Stimulated activated CD4-positive, alpha-beta T cell treated with anti-CD3 and anti-CD28 coated beads, Interleukin-12 subunit alpha, Interleukin-12 subunit beta, amount 100 ng/mL, for 24 hours (primary cell): ENCODE data around the gene S100A10.

Experiments used
- DNase-seq, 2 experiments: peaks; one replicate each; pipeline ENCODE4 v3.0.0-alpha.2; 2020; ENCODE audit warnings: low read depth in 2 of 2

Gene S100A10, protein sequence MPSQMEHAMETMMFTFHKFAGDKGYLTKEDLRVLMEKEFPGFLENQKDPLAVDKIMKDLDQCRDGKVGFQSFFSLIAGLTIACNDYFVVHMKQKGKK

DNA sequence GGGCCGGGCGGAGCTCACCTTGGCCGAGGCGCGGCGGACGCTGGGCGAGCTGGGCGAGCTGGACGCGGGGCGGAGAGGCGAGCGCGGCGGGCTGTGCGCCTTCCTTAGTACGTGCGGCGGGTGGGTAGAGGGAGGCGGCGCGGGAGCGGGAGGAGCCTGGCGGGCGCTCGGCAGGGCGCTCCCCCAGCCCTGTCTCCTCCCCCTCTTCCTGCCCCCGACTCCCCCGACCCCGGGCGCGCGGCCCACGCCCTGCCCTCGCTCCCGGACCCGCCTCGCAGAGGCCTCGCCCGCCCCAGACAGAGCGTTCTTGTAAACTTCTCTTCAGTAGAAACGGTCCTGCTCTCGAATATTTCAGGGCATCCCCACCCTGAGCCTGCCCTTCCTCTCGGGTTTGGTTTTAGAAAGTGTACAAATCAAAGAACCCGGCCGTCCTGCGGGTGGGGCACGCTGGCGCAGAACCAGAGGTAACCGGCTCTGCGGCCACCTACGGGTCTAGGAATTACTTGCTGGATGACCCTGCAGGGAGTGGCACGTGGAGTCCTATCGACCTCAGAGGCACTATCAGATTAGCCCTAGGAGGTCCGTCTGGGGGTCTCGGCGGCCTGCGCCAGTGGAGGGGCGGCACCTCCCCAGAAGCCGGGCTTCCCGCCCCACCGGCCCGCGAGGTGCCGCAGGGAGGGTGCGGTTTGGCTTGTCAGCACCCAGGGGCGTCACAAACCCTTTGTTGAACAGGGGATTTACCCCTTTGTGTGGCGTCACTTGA lies at the start of gene S100A10:
S100A10 (minus strand) TSS at position 126 of the 763 bp plus-strand sequence. CDS start 7,629 bp downstream, outside the sequence.
- peak; percentile 35 to 58 for DNase-seq

DNA sequence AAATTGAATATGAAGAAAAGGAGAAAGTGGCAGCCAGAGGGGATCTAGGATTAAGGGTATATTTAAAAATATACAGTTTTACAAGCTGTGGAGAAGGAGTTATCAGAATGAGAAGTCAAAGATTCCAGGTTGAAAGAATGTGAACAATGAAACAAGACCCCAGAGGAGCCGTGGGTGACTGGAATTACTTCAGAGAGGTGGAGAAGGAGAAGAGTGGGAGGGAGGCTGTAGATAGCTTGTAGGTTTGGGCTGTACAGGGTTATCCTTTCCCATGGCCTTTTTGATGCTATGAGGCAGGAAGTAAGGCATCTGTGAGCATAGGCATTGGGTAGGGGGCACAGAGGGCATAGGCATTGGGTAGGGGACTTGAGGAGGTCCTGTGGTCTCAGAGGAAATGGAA lies 48.4 kb upstream of the S100A10 start:
- DNase-seq: no peak

DNA sequence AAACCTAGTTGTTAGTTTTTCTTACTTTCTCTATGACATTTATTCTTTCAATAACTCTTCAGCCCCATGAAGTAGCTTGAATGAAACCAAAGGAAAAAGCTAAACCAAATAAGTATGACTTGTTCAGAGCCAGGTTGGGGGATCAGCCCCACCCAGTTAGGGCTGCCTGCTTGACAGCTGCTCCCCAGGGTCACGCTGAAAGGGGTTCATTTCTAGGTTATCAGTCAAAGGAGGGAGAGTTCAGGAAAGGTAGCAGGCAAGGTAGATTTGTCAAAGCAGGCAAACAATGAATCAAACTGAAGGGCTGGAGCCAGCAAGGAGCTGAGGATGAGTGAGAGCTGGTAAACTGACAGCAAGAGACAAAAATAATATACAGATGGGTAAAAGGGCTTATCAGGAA lies 46.2 kb upstream of the S100A10 start:
- DNase-seq: no peak

DNA sequence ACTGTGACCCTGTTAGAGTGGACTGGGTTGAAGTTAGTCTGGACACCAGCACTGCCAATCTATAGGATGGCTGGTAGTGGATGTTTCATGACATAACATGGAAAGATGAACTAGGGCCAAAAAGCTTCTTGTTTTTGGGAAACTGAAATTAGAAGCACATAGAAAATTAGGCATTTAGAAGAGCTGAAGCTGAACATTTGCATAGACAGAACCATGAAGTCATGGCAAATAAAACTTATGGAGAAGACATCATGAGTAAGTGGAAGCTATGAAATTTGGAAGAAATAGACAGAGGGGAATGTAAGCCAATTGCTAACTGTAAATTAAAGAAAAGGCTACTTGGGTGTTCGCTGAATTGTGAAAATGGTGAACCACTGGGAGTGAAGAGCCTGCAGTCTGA lies 45.8 kb upstream of the S100A10 start:
- no peak for DNase-seq

DNA sequence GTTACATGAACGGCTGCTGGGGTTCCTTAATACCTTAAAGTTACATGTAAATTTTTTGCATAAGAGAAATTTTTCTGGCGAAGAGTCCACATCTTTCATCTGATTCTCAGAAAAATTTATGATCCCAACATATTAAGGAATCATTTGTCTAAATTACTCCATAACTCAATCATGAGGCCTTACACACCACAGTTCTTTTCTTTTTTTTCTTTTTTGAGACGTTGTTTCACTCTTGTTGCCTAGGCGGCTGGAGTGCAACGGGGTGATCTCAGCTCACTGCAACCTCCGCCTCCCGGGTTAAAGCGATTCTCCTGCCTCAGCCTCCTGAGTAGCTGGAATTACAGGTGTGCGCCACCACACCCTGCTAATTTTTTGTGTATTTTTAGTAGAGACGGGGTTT lies 45.2 kb upstream of the S100A10 start:
- no peak for DNase-seq

DNA sequence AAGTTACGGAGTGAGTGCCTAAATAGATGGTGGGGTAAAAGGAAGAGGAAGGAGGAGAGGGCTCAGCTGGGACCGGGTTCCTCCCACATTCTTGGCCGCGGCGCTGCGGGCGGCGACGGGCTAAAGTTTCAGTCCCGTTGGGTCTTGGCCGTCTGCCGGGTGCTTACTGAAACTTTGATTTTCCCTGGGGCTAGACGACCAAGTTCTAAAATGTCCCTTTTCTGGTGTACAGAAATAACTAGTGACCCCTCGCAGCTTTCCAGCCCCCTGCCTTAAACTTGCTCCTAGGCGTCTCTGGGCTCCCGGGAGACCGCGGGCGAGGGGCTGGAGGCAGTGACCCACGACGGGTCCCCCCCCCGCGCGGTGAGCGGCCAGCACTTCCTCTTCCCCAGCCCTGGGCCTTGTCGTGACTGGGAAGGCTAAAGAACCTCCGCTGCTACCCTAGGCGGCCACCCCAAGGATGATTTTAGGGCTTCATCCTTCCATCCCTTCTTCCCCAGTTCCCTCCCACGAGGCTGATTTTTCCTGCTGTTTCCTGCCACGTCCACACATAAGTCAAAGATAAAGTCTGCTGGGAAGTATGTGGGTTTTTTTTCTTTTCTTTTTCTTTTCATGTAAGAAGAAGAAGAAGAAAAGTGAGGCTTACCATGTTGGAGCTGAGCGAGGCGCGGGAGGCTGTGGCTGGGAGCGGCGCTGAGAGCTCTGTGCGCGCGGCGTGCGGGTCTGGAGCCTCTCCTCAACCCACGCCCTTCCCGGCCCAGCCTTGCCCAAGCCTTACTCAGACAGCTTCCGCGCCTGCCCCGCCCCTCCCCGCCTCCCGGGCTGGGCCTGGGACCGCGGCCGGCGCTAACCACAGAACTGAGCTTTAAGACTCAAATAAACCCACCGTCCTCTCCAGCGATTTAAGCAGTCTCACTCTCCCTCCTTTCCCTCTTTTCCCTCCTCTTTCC lies 42.9 kb upstream of the S100A10 start, which contains the start of gene S100A11:
S100A11 (minus strand) TSS at position 738 of the 950 bp plus-strand sequence; CDS start at position 649, 89 bp downstream.
- DNase-seq: peak; percentile 61 to 83

DNA sequence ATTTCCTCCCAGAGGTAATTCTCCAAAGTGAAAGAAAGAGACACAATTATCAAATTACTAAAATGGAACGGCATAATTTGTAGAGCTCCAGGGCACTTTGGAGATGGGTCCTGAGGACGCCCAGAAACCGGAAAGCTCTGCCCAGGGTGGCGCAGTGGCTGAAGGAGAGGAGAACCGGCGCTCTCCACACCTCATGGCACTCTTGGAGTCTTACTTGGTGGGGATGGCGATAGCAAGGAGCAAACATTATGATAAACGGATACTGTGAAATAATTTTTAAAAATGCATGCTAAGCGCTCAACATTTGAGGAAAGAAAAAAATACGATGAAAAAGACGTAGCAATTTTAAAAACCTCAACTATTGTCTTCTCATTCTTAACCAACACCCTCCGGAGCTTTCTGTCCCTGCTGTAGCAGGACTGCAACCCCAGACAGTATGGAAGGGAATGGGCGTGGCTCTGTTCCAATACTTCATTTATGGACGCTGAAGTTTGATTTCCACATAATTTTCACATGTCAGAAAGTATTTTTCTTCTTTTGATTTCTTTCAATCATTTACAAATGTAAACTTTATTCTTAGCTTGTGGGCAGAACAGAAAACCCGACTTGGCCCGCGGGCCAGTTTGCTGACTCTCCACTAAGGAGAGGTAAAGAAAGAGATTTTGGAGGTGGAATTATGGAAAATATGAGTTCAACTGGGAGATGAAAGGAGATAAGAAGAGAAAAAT lies 42.0 kb upstream of the S100A10 start:
- DNase-seq: no peak

DNA sequence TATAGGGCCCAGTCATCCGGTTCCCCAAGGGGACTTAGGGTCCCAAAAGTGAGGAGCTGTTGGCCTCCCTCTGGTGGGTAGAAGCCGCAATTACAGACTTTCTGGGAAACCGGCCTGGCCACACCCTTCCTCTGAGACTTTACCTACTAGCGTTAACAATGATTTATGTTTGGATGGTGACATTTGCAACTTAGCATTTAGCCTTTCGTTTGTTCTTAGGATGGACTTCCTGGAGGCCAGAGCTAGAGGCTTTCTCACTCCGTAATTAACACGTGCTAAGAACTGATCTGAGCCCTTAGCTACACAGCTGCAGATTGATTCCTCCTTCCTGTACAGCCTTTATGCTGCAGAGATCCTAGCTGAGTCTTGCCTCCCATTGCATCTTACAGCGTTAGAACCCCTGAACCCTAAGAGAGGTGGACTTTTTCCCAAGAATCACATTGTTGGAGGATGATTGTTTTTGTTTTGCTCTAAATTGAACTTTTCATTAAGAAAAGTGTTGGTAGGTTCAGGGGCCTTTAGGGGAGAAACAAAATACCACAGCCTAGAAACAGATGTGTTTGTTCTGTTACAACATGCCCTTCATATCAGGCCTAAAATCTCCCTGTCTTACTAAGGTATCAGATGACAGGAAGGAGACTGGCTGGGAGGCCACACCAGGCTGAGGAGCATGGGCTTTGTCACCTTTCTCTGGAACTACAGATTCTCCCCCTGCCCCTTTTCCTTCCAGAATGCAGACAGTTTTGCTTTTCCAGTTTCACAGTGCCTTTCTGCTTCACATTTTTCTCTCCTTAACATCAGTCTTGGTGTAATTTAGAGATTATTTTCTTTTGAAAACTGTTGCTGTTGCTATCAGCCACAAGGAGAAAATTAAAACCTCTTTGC lies 41.2 kb upstream of the S100A10 start:
- DNase-seq: peak; percentile 41 to 60

DNA sequence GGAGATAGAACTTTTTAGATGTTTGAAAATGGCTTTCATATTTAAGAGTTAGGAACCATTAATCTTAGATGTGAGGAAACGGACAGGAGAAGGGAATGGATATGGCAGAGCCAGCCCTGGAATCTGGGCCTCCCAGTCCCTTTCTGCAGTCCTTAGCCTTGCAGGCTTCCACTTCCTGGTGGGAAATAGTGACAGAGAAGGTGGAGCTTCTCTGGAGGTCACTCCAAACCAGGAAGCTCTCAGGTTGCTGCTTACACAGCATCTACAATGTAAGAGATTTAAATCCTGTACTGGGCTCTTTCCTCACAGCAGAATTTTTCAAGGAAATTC lies 40.6 kb upstream of the S100A10 start:
- DNase-seq: no peak

DNA sequence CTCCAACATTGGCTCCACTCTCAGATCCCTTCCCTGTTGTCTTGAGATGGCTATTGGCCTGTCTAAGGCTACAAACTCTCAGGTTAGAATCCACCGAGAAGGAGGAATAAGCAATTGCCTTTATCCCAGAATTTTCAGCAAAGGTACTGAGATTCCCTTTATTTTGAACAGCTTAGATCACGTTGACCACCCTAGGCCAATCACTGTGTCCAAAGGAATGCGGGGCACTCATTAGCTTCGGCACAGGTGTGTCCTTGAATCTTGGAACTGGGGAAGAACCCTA lies 36.2 kb upstream of the S100A10 start:
- no peak for DNase-seq

DNA sequence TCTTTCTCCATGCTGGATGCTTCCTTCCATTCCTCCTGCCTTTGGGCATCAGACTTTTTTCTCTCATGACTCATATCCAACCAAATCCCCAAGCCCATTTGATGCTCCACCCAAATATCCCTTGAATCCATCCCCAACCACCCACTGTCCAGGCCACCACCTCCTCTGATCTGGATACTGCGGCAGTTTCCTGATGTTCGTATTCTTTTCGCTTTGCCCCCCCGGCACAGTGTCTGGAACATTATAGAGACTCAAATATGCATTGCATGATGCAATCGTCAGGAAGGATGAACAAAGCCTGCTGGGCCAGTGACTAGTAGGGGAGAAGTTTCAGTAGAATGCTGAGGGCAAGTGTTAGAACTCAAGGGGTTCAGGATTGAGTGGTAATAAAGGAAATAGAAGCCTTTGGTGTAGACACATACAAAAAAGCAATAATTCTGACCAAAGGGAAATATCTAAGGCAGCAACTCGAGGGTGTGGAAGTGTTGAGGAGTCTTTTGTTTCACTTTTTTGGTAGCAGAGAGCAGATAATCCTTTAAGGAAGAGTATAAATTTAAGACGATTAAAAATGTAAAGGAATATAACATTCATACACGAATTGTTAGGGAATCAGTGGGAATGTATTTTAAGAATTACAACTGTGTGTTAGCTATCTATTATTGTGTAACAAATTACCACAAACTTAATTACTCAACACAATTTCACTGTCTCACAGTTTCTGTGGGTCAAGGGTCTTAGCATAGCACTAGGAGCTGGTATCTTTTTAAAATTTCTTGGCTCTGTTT lies 35.7 kb upstream of the S100A10 start:
- DNase-seq: no peak

DNA sequence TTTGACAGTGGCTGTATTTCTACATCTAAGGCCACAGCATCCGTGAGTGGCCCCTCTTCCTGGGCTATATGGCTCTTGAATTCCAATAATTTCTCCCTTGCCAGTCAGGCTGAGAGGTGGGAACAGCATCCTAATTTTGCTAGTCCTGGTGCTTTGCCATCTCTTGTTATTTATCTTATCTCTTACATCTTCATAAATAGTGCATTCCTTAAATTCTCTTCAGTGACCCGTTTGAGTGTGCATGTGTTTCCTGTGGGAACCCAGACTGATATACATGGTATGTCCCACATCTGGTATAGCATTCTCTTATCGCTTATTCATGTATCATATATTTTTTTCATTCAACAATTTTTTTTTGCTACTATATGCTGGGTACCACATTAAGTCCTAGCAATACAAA lies 33.2 kb upstream of the S100A10 start:
- no peak for DNase-seq

DNA sequence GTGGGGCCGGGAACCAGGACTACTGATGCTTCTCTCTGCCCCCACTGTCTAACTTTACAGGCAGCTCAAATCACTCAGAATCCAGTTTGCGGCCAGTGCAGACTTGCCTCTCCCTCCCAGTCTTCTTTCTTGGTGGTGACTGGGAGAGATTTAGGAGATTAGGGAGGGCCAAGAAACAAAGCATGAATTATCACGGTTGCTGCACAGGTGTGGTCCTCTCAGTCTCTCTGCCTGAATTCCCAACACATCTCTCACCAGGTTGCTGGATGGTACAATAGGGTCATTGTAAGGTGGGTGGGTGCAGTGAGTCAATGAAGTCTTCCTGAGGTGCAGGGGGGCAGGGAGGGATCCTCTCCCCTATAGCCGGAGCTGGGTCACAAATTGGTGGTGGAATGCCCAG lies 30.6 kb upstream of the S100A10 start:
- DNase-seq: no peak

DNA sequence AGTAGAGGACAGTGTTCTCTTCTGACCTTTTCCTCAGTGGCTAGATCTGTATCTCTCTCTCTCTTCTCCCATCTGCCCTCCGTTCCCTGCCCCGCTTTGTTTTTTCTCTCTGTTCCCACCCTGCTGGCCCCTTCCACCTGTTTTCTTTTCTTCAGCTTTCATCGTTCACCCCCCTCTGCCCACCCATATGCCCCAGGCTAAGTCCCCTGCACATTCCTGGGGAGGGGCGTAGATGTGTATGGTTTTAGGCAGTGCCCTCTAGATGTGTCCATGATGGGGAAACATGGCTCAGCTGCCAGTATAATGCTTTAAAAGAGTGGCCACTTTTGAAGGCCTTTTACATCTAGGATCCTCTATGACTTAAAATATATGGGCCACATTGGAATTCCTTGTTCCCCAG lies 29.6 kb upstream of the S100A10 start:
- DNase-seq: no peak

DNA sequence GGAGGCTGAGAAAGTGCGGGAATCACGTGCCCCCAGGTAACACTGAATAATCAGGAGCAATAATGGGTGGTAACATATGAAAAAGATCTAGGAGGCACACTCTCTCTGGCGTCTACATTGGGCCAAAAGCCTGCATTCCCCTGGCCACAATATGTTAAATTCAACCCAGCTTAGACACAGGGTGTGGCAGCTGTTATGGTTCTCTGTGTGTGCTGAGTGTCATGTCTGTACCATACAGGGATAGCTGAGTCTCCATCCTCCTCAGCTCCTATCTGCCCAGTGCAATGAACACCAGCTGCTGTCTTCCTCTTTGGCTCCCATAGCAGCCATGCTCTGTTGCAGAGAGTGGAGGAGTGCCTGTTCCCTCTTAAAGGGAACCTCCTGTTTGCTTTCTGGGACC lies 28.8 kb upstream of the S100A10 start:
- DNase-seq: no peak

DNA sequence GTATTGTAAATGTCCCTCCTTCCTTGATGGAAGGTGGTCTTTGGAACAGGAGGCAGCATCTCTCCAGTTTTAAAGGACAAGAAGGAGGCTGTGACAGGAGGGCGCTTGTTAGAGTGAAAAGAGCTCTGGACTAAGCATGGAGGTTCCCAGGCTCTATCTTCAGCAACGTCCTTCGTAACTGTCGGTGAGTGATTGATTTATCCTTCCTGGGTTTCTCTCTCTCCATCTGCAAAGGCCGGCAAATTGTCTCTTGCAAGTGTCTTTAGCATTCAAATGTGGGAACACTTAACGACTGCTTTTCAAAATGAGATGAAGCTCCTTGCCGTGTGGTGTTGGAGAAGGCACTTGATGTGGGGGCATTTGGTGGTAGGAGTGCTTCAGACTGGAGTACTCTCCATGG lies 27.9 kb upstream of the S100A10 start:
- DNase-seq: no peak

DNA sequence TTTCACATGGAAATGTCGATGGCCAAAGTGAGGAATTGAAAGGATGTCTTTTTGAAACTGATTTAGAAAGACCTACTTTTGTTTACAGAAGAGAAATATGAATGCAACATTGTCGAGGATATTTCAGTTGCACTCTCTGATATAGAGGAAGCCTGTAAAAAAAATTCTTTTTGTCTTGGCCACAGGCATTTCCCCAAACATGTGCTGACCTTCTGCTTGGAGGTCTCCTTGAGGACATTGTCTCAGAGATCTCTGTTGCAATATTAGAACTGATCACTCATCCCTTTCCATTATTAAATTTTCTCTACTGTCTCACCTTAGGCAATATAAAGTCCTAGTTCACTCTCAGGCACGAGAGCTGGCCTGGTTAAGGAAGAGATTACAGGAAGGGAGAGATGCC lies 27.2 kb upstream of the S100A10 start:
- DNase-seq: no peak

DNA sequence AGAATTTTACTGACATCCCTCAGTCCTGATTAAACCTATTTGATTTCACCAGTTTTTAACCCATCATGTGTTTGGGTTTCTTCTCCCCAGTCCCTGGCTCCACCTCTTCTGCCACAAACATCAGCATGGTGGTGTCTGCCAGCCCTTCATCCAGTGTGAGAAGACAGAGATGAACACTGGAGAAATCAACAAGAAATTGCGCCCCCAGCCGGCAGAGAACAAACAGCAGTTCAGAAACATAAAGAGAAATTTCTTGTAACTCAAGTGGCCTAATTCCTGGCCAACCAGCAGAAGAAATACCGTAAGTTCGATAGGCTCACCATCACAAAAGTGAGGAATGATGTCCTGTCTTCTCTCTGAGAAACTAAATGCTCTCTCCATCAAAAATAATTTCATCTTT lies 24.9 kb upstream of the S100A10 start:
- DNase-seq: no peak

DNA sequence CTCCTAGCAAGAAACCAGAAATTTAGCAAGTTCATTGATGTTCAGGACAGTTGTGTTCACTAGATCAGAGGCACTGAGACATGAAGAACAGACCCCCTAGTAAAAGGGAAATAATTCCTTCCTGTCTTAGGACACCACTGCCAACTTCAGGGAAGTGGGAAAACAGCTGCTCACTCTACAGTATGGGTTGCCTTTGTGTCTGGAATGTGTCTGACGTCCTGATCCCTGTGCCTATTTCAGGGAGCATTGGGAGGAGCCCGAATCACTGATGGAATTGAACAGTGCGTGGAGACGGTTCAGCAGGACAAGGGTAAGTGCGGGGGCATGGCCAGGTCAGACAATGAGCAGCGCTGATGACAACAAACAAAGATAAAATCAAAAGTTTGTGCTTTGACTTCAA lies 22.1 kb upstream of the S100A10 start:
- DNase-seq: no peak

DNA sequence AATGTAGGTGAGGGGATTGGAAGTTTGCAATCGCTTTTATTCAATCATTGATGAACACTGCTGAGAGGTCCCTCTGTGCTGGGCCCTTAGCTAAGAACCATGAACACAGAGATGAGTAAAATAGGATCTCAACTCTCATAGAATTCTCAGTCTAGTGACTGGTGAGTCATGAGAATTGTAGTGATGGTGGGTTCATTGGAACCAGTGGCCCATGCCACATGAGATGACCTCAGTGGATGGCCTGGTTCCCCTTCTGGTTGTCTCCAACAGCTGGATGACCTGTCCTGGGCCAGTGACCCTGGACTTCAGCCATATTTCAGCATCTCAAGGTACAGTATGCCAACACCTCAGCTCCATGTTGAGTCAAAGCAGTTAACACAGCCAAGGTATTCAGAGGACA lies 21.3 kb upstream of the S100A10 start:
- DNase-seq: no peak
